Neural crest cell (in vitro differentiated cells): Measurements from ENCODE around the gene ZNF577. TPM values are rescaled to one million over a fixed set of nuclear protein-coding genes. Genes with fewer than 3 reads are reported as not detected.
"Not testable (repeated sequence)": the region's sequence is repeated elsewhere in the genome, so short reads cannot be mapped to it uniquely, and the experiment has no call there.

ENCODE experiments used
- DNase-seq: peaks from one replicate; pipeline ENCODE4 v3.0.0; 2021; ENCODE audit warnings: low read depth, mixed read lengths, low spot score
- H3K27ac Mint-ChIP-seq: one replicate; pipeline ENCODE4 v1.8.0; 2021; ENCODE audit warnings: mild to moderate bottlenecking, mixed read lengths; ENCODE audit not compliant: unreplicated experiment
- H3K27me3 Mint-ChIP-seq: 2 replicates; pipeline ENCODE4 v1.8.0; 2021; ENCODE audit warnings: low read depth, mild to moderate bottlenecking, mixed read lengths
- H3K36me3 Mint-ChIP-seq: 2 replicates; pipeline ENCODE4 v1.8.0; 2021; ENCODE audit warnings: low read depth, mild to moderate bottlenecking, mixed read lengths
- H3K4me1 Mint-ChIP-seq: 2 replicates; pipeline ENCODE4 v1.8.0; 2021; ENCODE audit warnings: mixed read lengths
- H3K4me3 Mint-ChIP-seq: one replicate; pipeline ENCODE4 v1.8.0; 2021; ENCODE audit warnings: mild to moderate bottlenecking, mixed read lengths
- H3K9me3 Mint-ChIP-seq: 2 replicates; pipeline ENCODE4 v1.8.0; 2021; ENCODE audit warnings: mixed read lengths
- total RNA-seq: library from RNA; stranded (reverse); gene quantifications from 2 replicates; pipeline ENCODE4 v1.2.1, GENCODE V29; 2021
- TF ChIP-seq, protein P1 (sequence below): fragments of 200-600 bp; sonication (generic); conservative IDR thresholded peaks from 2 replicates; pipeline ENCODE4 v1.5.0; 2021; ENCODE audit warnings: antibody characterized with exemption, mild to moderate bottlenecking

Gene ZNF577
- total RNA-seq, 1 donor from 2014 or later, result 15.7 TPM

GRCh38 chr19:51921949-51922348 is 34.2 kb upstream of the ZNF577 start:
- Mint-ChIP-seq H3K27ac (no peak overlapping the region), H3K36me3 (peaks cover 33% of the 10 kb centered on the region), H3K4me1 (peaks cover 6% of the 10 kb centered on the region), H3K9me3 (peaks cover 33% of the 10 kb centered on the region), H3K27me3 (peaks cover 2% of the 10 kb centered on the region), H3K4me3 (no peak overlapping the region)
- DNase-seq, result no peak
- TF ChIP-seq, protein P1, sequence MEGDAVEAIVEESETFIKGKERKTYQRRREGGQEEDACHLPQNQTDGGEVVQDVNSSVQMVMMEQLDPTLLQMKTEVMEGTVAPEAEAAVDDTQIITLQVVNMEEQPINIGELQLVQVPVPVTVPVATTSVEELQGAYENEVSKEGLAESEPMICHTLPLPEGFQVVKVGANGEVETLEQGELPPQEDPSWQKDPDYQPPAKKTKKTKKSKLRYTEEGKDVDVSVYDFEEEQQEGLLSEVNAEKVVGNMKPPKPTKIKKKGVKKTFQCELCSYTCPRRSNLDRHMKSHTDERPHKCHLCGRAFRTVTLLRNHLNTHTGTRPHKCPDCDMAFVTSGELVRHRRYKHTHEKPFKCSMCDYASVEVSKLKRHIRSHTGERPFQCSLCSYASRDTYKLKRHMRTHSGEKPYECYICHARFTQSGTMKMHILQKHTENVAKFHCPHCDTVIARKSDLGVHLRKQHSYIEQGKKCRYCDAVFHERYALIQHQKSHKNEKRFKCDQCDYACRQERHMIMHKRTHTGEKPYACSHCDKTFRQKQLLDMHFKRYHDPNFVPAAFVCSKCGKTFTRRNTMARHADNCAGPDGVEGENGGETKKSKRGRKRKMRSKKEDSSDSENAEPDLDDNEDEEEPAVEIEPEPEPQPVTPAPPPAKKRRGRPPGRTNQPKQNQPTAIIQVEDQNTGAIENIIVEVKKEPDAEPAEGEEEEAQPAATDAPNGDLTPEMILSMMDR, result no peak

- peaks cover 2% of the 10 kb centered on the region for H3K27me3 Mint-ChIP-seq
- no peaks in the 10 kb centered on the region for H3K4me1 Mint-ChIP-seq
- TF ChIP-seq, protein P1, result no peak
- peaks cover 32% of the 10 kb centered on the region for H3K9me3 Mint-ChIP-seq
- peaks cover 25% of the 10 kb centered on the region for H3K36me3 Mint-ChIP-seq
- no peak for DNase-seq
- H3K4me3 Mint-ChIP-seq, result peak overlapping the region; percentile 31
- no peak overlapping the region for H3K27ac Mint-ChIP-seq
These were observed 31.9 kb upstream of the ZNF577 start for GRCh38 chr19:51919606-51920005.

- no peak overlapping the region for H3K27ac Mint-ChIP-seq
These were observed 28.4 kb upstream of the ZNF577 start for GRCh38 chr19:51916167-51916566.

DNA sequence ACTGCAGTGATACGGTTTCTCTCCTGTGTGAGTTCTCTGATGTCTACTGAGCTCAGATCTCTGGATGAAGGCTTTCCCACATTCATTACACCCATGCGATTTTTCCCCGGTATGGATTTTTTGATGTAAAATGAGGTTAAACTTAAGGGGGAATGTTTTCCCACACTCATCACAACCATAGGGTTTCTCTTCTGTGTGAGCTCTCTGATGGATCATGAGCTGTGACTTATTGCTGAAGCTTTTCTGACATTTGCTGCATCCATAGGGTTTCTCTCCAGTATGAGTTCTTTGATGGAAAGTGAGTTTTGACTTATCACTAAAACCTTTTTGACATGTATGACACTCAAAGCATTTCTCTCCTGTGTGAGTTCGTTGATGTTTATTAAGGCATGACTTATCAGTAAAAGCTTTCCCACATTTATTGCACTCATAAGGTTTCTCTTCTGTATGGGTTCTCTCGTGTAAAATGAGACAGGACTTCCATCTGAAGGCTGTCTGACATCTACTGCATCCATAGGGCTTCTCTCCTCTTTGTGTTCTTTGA is 27.6 kb upstream of the ZNF577 start:
- Mint-ChIP-seq H3K4me3 (no peak overlapping the region), H3K36me3 (peaks cover 16% of the 10 kb centered on the region), H3K4me1 (no peaks in the 10 kb centered on the region), H3K27me3 (peaks cover 2% of the 10 kb centered on the region), H3K9me3 (peaks cover 31% of the 10 kb centered on the region), H3K27ac (no peak overlapping the region)
- TF ChIP-seq, protein P1, result no peak
- DNase-seq, result no peak

More at GRCh38 chr19:51916167-51916566, 28.4 kb upstream of the ZNF577 start:
- no peak for DNase-seq
- Mint-ChIP-seq H3K36me3 (peaks cover 19% of the 10 kb centered on the region), H3K4me3 (no peak overlapping the region), H3K9me3 (peaks cover 35% of the 10 kb centered on the region), H3K4me1 (no peaks in the 10 kb centered on the region), H3K27me3 (peaks cover 2% of the 10 kb centered on the region)
- TF ChIP-seq, protein P1, result no peak

- not testable (repeated sequence) for H3K4me3 Mint-ChIP-seq, H3K27ac Mint-ChIP-seq, DNase-seq
- Mint-ChIP-seq H3K36me3 (peaks cover 18% of the 10 kb centered on the region), H3K27me3 (peaks cover 25% of the 10 kb centered on the region), H3K9me3 (peaks cover 30% of the 10 kb centered on the region), H3K4me1 (peaks cover 17% of the 10 kb centered on the region)
These were observed 20.2 kb upstream of the ZNF577 start for GRCh38 chr19:51907981-51908380.

GRCh38 chr19:51906108-51906507 is 18.4 kb upstream of the ZNF577 start:
- peaks cover 22% of the 10 kb centered on the region for H3K4me1 Mint-ChIP-seq
- not testable (repeated sequence) for H3K27ac Mint-ChIP-seq, DNase-seq
- peaks cover 25% of the 10 kb centered on the region for H3K27me3 Mint-ChIP-seq
- H3K4me3 Mint-ChIP-seq, result peak overlapping the region; percentile 68
- H3K36me3 Mint-ChIP-seq, result peaks cover 32% of the 10 kb centered on the region
- H3K9me3 Mint-ChIP-seq, result peaks cover 27% of the 10 kb centered on the region

- Mint-ChIP-seq H3K4me1 (peaks cover 22% of the 10 kb centered on the region), H3K27me3 (peaks cover 25% of the 10 kb centered on the region), H3K36me3 (peaks cover 37% of the 10 kb centered on the region), H3K4me3 (peak overlapping the region; percentile 68), H3K9me3 (peaks cover 27% of the 10 kb centered on the region)
- DNase-seq, H3K27ac Mint-ChIP-seq: not testable (repeated sequence)
These were observed 17.9 kb upstream of the ZNF577 start for GRCh38 chr19:51905639-51906038.
